T-cell (primary cell): Measurements from ENCODE around the gene PRSS53. TPM values are rescaled to one million over a fixed set of nuclear protein-coding genes. Genes with fewer than 3 reads are reported as not detected.
A peak's percentile ranks its signal among the peaks of the same experiment; 100 is the strongest.

Source experiments
- ATAC-seq, 4 experiments: fragments of 200-7000 bp in 3 of 4; fragments of 150-1000 bp in 1 of 4; cut with Tn5 transposase; replicated peaks in 1 of 4; 1 replicate in 3 of 4; 2 replicates in 1 of 4; pipeline ENCODE4 v1.10.0; 2021; ENCODE audit warnings: moderate library complexity in 3 of 4, mild to moderate bottlenecking in 2 of 4, moderate number of reproducible peaks in 1 of 4
- CTCF ChIA-PET, 2 donors: fragments of 300-600 bp; sonication (Branson Sonifier 250); formaldehyde crosslinking; loops; one replicate each; lab custom pipeline; 2022; ENCODE audit warnings: antibody characterized with exemption in 2 of 2; lab: Charles Lee
- POLR2A ChIA-PET, 2 donors: fragments of 300-600 bp; sonication (Branson Sonifier 250); formaldehyde crosslinking; loops; one replicate each; lab custom pipeline; 2022; ENCODE audit warnings: antibody characterized with exemption in 2 of 2; lab: Charles Lee
- DNase-seq, 35 experiments: peaks; one replicate each; pipeline versions ENCODE4 v3.0.0 to v3.0.0-alpha.2; 2013 to 2023
- H3K27ac ChIP-seq: one replicate; pipeline ENCODE4 v1.5.1; 2013; ENCODE audit warnings: low read length
- H3K27me3 ChIP-seq, 2 experiments: replicated peaks in 1 of 2; 1 replicate in 1 of 2; 2 replicates in 1 of 2; pipeline versions ENCODE4 v1.6.1 to v1.7.0; 2013; ENCODE audit warnings: low read length in 1 of 2, mixed read lengths in 1 of 2; ENCODE audit not compliant: control insufficient read depth in 2 of 2, insufficient read depth in 2 of 2; ENCODE audit errors: extremely low read depth in 1 of 2
- H3K36me3 ChIP-seq, 2 donors: 1 replicate in 1 of 2; 2 replicates in 1 of 2; pipeline versions ENCODE4 v1.6.1 to v1.7.0; 2013; ENCODE audit warnings: low read length in 1 of 2; ENCODE audit not compliant: control insufficient read depth in 2 of 2, insufficient read depth in 1 of 2; ENCODE audit errors: extremely low read depth in 1 of 2
- H3K4me1 ChIP-seq, 2 experiments: 1 replicate in 1 of 2; 2 replicates in 1 of 2; pipeline versions ENCODE4 v1.6.1 to v1.7.0; 2013; ENCODE audit warnings: low read length in 2 of 2, mixed read lengths in 1 of 2; ENCODE audit not compliant: insufficient read depth in 2 of 2, control insufficient read depth in 1 of 2; ENCODE audit errors: extremely low read depth in 1 of 2
- H3K4me3 ChIP-seq, 2 donors: 1 replicate in 1 of 2; 2 replicates in 1 of 2; pipeline versions ENCODE4 v1.5.1 to v1.7.0; 2013; ENCODE audit warnings: mild to moderate bottlenecking in 2 of 2, low read length in 1 of 2, moderate library complexity in 1 of 2; ENCODE audit not compliant: control insufficient read depth in 1 of 2; ENCODE audit errors: extremely low read depth in 1 of 2
- H3K9me3 ChIP-seq: 2 replicates; pipeline ENCODE4 v1.7.0; 2013
- H3K27ac Mint-ChIP-seq, 2 donors: one replicate each; pipeline ENCODE4 v1.8.0; 2020 to 2021; ENCODE audit warnings: mild to moderate bottlenecking in 2 of 2, mixed read lengths in 2 of 2
- H3K27me3 Mint-ChIP-seq, 2 donors: one replicate each; pipeline ENCODE4 v1.8.0; 2021 to 2022; ENCODE audit warnings: mixed read lengths in 2 of 2
- H3K36me3 Mint-ChIP-seq: one replicate; pipeline ENCODE4 v1.8.0; 2021; ENCODE audit warnings: mixed read lengths
- H3K4me1 Mint-ChIP-seq, 3 donors: one replicate each; pipeline ENCODE4 v1.8.0; 2020 to 2022; ENCODE audit warnings: mixed read lengths in 3 of 3, mild to moderate bottlenecking in 1 of 3
- H3K4me3 Mint-ChIP-seq, 3 donors: one replicate each; pipeline ENCODE4 v1.8.0; 2020 to 2022; ENCODE audit warnings: mild to moderate bottlenecking in 3 of 3, mixed read lengths in 3 of 3, moderate library complexity in 3 of 3
- H3K9me3 Mint-ChIP-seq, 3 donors: one replicate each; pipeline ENCODE4 v1.8.0; 2020 to 2022; ENCODE audit warnings: mixed read lengths in 3 of 3
- WGBS: methylation state at CpG from one replicate; pipeline ENCODE4 v1.1.5; 2013; ENCODE audit warnings: missing lambda C conversion rate; ENCODE audit not compliant: insufficient coverage; 5-methylcytosine and 5-hydroxymethylcytosine counted together
- total RNA-seq, 35 experiments: library from RNA in 6 of 35; stranded (reverse) in 6 of 35; fragments of 120-200 nt in 1 of 35; gene quantifications; one replicate each; pipeline versions ENCODE4 v1.2.1 to v1.2.4 and lab custom pipeline; 2013 to 2026

The PRSS53 gene
- total RNA-seq, 5 donors from 2014 or later (not counting 1 experiment from before 2014, with no cell fraction given), result 4.5 to 15.3 (median 13.1) TPM

DNA sequence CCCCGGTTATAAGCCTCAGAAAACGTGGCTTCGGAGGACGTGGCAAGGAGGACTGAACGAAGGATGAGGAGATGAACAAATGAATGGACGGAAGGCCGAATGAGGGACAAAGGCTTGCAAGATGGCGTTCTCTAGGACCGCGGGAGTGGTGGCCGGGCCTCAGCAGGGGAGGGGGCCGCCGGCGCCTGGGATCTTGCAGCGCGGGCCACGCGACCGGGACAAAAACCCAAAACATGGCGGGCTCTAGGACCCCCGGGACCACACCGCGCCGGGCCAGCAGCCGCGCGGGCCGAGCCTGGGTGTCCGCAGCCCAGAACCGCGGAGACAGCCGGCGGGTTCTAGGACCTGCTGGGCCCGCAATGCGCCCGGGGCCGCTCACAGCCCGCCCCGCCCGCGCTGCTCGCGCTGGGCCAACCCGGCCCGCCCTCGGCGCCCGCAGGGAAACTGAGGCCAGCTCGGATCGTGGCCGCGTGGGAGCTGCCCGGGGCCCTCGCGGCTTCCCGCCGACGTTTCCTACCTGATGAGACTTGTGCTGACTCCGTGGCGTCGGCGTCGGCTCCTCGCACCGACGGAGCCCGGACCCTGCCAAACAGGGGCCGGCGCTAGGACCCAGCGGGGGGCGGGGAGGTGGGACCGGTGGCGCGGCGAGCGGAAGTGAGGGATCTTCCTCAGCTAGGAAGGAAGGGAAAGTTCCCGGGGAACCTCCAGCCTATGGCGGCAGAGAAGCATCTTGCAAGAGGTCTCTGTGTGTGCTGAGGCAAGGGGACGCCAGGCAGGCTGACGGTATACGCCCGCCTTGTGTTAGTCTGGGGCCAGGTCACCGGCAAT lies 15.4 kb downstream of the PRSS53 start:
- no peaks in the 10 kb centered on the region for H3K27me3 ChIP-seq
- Mint-ChIP-seq H3K36me3 (peaks cover 9% of the 10 kb centered on the region), H3K4me3 (peak overlapping the region; percentile 92 to 96 (median 94)), H3K27me3 (no peaks in the 10 kb centered on the region), H3K27ac (peak overlapping the region; percentile 95 to 97), H3K9me3 (no peaks in the 10 kb centered on the region), H3K4me1 (peaks cover 39 to 47% (median 43%) of the 10 kb centered on the region in 3 donors)
- DNase-seq, result peak; percentile 62 to 88 (median 78)
- peak; percentile 63 to 69 (median 65) for ATAC-seq
- no peaks in the 10 kb centered on the region for H3K9me3 ChIP-seq
- peaks cover 11 to 23% of the 10 kb centered on the region in 2 donors for H3K36me3 ChIP-seq
- peak overlapping the region; percentile 89 for H3K27ac ChIP-seq
- WGBS, result under 1% methylated on average over 82 of the region's 83 CpGs
- ChIA-PET CTCF (interaction anchor here in 1 of 2 donors (0.7 to 1.6 kb wide), 6 partner anchors 39 to 796 kb away, joined by 3 to 15 read pairs (median 4); partner anchors contain the start of genes KAT8 and STX4), POLR2A (interaction anchor here in 1 of 2 donors (0.5 to 1.4 kb wide), 5 partner anchors 44 to 386 kb away, joined by 3 to 7 read pairs (median 4); partner anchors contain the start of genes ARMC5 and KAT8)
- peak overlapping the region; percentile 69 to 95 for H3K4me3 ChIP-seq
- H3K4me1 ChIP-seq, result peaks cover 14 to 27% of the 10 kb centered on the region in 2 experiments

GRCh38 chr16:31072540-31073141 lies 16.1 kb downstream of the PRSS53 start:
- Mint-ChIP-seq H3K4me1 (peaks cover 38 to 45% (median 39%) of the 10 kb centered on the region in 3 donors), H3K36me3 (peaks cover 3% of the 10 kb centered on the region), H3K4me3 (peak overlapping the region; percentile 92 to 94 (median 94)), H3K27me3 (no peaks in the 10 kb centered on the region), H3K27ac (peak overlapping the region; percentile 93 to 94), H3K9me3 (no peaks in the 10 kb centered on the region)
- H3K9me3 ChIP-seq, result no peaks in the 10 kb centered on the region
- whole genome bisulfite sequencing, result under 1% methylated on average over 18 of the region's 27 CpGs
- H3K27me3 ChIP-seq, result no peaks in the 10 kb centered on the region
- H3K27ac ChIP-seq, result peak overlapping the region; percentile 58
- DNase-seq (peak in 6 of 35 experiments; percentile 12 to 51 (median 16)), ATAC-seq (no peak)
- peak overlapping the region; percentile 69 to 95 for H3K4me3 ChIP-seq
- H3K36me3 ChIP-seq, result peaks cover 11 to 16% of the 10 kb centered on the region in 2 donors
- CTCF ChIA-PET, result interaction anchor here in 1 of 2 donors (1.4 kb wide), 1 partner anchor 38 kb away, joined by 3 read pairs; no protein-coding TSS in a partner anchor
- H3K4me1 ChIP-seq, result peaks cover 14 to 27% of the 10 kb centered on the region in 2 experiments
- POLR2A ChIA-PET, result no interaction called here

DNA sequence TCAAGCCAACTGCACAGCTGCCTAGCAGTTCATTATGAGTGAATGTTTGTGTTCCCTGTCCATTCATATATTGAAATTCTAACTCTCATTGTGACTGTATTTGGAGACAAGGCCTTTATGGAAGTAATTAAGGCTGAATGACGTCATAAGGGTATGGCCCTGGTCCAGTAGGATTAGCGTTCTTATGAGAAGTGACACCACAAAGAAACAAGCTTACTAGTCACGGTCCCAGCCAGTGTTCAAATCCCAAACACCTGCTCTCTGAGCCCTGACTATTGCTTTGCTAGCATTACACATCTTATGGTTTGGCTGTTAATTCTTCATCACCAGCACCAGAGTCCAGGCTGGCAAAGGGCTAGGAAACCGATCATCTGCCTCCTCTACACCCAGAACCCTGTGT lies 16.9 kb downstream of the PRSS53 start:
- ATAC-seq (no peak), DNase-seq (no peak)
- ChIA-PET CTCF (interaction anchor here in 1 of 2 donors (0.8 kb wide), 1 partner anchor 70 kb away, joined by 4 read pairs; no protein-coding TSS in a partner anchor), POLR2A (no interaction called here)
- Histone ChIP-seq H3K4me1 (peaks cover 14 to 27% of the 10 kb centered on the region in 2 experiments), H3K4me3 (peak overlapping the region in 1 of 2 donors; percentile 95), H3K9me3 (no peaks in the 10 kb centered on the region), H3K27me3 (no peaks in the 10 kb centered on the region), H3K36me3 (peaks cover 8 to 9% of the 10 kb centered on the region in 2 donors), H3K27ac (peak overlapping the region; percentile 58)
- peaks cover 37 to 47% (median 42%) of the 10 kb centered on the region in 3 donors for H3K4me1 Mint-ChIP-seq
- H3K27me3 Mint-ChIP-seq, result no peaks in the 10 kb centered on the region
- H3K4me3 Mint-ChIP-seq, result peak overlapping the region; percentile 92 to 94 (median 94)
- H3K36me3 Mint-ChIP-seq, result no peaks in the 10 kb centered on the region
- 76% methylated on average over 2 of the region's 4 CpGs for WGBS
- H3K9me3 Mint-ChIP-seq, result no peaks in the 10 kb centered on the region
- peak overlapping the region; percentile 93 to 94 for H3K27ac Mint-ChIP-seq

GRCh38 chr16:31067342-31067741 lies 21.4 kb downstream of the PRSS53 start:
- Histone ChIP-seq H3K4me1 (peaks cover 17 to 49% of the 10 kb centered on the region in 2 experiments), H3K27ac (no peak overlapping the region), H3K27me3 (no peaks in the 10 kb centered on the region), H3K36me3 (peaks cover 2 to 5% of the 10 kb centered on the region in 2 donors), H3K4me3 (no peak overlapping the region), H3K9me3 (no peaks in the 10 kb centered on the region)
- Mint-ChIP-seq H3K4me1 (peaks cover 49 to 61% (median 53%) of the 10 kb centered on the region in 3 donors), H3K9me3 (no peaks in the 10 kb centered on the region), H3K36me3 (peaks cover 7% of the 10 kb centered on the region), H3K27me3 (no peaks in the 10 kb centered on the region), H3K4me3 (no peak overlapping the region), H3K27ac (no peak overlapping the region)
- DNase-seq (no peak), ATAC-seq (no peak)
- no CpG with 5 or more reads among the region's 3 CpGs for WGBS
- POLR2A ChIA-PET, result no interaction called here
- CTCF ChIA-PET, result interaction anchor here in 1 of 2 donors (0.6 kb wide), 1 partner anchor 43 kb away, joined by 3 read pairs; no protein-coding TSS in a partner anchor

GRCh38 chr16:31064882-31065461 lies 23.8 kb downstream of the PRSS53 start:
- DNase-seq (peak in 1 of 35 experiments; percentile 17), ATAC-seq (peak; percentile 26 to 43 (median 33))
- ChIA-PET CTCF (no interaction called here), POLR2A (no interaction called here)
- Mint-ChIP-seq H3K9me3 (no peaks in the 10 kb centered on the region), H3K27ac (peak overlapping the region; percentile 86 to 87), H3K27me3 (no peaks in the 10 kb centered on the region), H3K36me3 (peaks cover 15% of the 10 kb centered on the region), H3K4me1 (peaks cover 43 to 63% (median 44%) of the 10 kb centered on the region in 3 donors), H3K4me3 (peak overlapping the region; percentile 44 to 82 (median 66))
- no peaks in the 10 kb centered on the region for H3K9me3 ChIP-seq
- no peaks in the 10 kb centered on the region for H3K27me3 ChIP-seq
- H3K36me3 ChIP-seq, result peaks cover 8 to 20% of the 10 kb centered on the region in 2 donors
- peak overlapping the region; percentile 41 for H3K27ac ChIP-seq
- 87% methylated on average over 3 of the region's 4 CpGs for WGBS
- peak overlapping the region in 1 of 2 donors; percentile 35 for H3K4me3 ChIP-seq
- peaks cover 9 to 57% of the 10 kb centered on the region in 2 experiments for H3K4me1 ChIP-seq
